LNCAP (cell line): ENCODE results near the gene TMC6.

Experiments
- TF ChIP-seq, protein P1 (sequence below): fragments of 450-650 bp; IDR thresholded peaks from 2 replicates; pipeline ENCODE4 v1.5.1; 2017; ENCODE audit warnings: mild to moderate bottlenecking

TMC6 gene

DNA sequence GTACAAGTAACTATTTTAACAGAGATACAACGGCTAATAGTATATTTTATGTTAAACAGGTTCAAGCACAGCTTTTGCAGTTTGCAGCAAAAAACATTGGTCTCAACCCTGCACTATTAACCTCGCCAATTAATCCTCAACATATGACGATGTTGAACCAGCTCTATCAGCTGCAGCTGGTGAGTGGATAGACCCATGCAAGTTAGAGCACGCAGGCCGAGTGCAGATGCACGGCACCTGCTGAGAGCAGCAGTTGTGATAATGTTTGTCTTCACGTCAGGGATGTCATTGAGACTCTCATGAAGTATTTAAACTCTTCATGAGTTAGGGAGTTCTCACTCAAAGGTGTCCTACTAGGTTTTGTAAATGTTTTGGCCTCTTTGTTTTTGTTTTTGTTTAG is 45.6 kb downstream of the TMC6 start:
- TF ChIP-seq, protein P1, sequence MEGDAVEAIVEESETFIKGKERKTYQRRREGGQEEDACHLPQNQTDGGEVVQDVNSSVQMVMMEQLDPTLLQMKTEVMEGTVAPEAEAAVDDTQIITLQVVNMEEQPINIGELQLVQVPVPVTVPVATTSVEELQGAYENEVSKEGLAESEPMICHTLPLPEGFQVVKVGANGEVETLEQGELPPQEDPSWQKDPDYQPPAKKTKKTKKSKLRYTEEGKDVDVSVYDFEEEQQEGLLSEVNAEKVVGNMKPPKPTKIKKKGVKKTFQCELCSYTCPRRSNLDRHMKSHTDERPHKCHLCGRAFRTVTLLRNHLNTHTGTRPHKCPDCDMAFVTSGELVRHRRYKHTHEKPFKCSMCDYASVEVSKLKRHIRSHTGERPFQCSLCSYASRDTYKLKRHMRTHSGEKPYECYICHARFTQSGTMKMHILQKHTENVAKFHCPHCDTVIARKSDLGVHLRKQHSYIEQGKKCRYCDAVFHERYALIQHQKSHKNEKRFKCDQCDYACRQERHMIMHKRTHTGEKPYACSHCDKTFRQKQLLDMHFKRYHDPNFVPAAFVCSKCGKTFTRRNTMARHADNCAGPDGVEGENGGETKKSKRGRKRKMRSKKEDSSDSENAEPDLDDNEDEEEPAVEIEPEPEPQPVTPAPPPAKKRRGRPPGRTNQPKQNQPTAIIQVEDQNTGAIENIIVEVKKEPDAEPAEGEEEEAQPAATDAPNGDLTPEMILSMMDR, result no peak

- TF ChIP-seq, protein P1, result no peak
Measured at GRCh38 chr17:78081551-78081950, 47.0 kb downstream of the TMC6 start.

DNA sequence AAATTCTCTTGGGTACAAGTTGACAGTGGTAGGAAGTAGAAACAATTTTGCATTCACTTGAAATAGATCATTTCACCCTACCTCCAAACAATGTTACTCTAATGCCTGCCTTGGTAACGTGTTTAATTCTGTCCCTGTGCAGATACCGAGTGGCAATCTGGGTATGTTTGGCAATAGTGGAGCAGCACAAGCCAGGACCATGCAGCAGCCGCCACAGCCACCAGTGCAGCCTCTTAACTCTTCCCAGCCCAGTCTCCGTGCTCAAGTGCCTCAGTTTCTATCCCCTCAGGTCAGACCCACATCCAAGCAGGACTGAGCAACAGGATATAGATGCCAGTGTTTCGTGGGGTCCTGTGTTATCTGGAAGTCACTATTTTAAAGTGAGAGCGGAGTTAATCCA is 49.3 kb downstream of the TMC6 start:
- TF ChIP-seq, protein P1, result no peak

GRCh38 chr17:78075545-78075944 is 53.0 kb downstream of the TMC6 start:
- TF ChIP-seq, protein P1, result no peak

DNA sequence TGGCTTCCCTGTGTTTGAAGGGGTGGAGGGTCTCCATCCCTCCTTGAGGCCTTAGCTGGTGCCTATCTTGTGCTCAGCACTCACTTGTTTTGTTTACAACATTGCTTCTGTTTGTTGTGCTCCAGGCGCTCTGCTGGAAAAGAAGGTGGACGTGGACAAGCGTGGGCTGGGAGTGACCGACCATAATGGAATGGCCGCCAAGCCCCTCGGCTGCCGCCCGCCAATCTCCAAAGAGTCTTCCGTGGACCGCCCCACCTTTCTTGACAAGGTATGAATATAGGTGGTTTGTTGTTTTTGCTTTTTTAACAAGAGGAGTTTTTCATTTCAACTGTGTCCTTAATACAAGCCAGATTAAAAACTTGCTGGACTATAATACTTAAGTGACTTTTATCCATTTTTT is 53.5 kb downstream of the TMC6 start:
- TF ChIP-seq, protein P1, result no peak

GRCh38 chr17:78072961-78073360 is 55.6 kb downstream of the TMC6 start:
- TF ChIP-seq, protein P1, result no peak

- TF ChIP-seq, protein P1, result no peak
Measured at GRCh38 chr17:78069695-78070094, 58.9 kb downstream of the TMC6 start.

DNA sequence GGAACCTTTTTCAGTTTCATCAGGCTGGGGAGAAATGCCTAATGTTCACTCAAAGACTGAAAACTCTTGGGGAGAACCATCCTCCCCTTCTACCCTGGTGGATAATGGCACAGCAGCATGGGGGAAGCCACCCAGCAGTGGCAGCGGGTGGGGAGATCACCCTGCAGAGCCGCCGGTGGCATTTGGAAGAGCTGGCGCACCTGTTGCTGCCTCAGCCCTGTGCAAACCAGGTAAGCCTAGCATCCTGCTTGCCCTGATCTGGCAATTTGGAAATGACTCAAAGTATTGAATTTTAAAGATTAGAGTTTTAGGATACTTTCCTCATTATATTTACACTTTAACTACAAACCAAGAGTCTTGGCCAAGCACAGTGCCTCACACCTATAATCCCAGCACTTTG is 63.8 kb downstream of the TMC6 start:
- TF ChIP-seq, protein P1, result no peak
